Measurements from ENCODE around the gene PRKCH.

The PRKCH gene

GRCh38 chr14:61553730-61554641 is 232.6 kb downstream of the PRKCH start:
- DNase-seq (ENCODE audit: low read depth) = peak; percentile 98

DNA sequence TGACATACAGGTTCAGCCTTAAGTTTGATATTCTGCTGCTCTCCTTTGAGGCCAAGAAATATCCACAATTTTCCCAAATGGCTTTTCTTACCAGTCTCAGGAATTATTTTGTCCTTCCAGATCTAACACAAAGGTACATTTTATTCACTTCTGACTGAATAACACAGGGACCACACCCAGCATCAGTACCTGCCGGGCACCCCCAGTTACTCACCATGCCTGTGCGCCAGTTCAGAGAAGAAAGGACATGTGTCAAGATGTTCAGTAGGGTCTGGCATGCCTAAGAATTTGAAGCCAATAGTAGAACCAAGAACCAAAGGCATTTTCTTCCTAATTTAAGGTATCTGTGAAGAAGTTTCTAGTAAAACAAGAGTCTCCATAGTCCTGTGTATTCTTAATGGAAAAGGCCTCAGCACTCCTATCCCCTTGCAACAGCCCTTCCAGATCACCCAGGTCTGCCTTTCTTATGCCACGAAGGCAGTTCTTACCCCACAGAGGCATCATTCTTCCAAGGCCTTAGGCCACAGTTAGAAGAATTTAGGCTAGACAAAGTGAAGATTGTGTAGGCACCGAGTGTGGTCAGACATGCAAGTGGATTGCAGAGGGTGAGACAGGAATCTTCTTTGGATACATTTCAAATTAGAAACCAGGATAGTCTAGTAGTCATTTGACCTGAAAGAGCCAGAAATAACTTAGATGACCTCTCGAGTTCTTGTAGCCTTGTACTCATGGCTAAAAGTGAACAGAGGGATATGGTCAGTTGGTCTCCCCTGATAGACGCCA is 233.9 kb downstream of the PRKCH start:
- DNase-seq (ENCODE audit: low read depth) = peak; percentile 95

DNA sequence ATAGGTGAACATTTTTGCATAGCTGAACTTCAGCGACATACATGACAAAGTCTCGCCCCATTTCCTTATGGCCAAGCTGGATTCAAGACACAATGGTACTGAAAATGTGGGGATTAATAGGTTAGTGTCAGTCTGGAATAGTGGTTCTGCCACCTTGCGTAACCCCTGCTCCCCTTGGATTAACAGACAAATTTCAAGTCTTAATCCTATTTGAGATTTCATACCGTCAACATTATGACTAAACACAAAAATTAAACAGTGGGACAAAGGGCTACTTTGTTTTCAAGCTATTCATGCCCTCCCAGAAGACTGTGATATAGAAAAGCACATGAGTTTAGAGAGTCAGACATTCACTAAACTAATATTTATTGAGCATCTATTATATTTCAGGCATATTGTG is 235.1 kb downstream of the PRKCH start:
- DNase-seq (ENCODE audit: low read depth) = peak; percentile 10

GRCh38 chr14:61557262-61557661 is 235.9 kb downstream of the PRKCH start:
- no peak for DNase-seq (ENCODE audit: low read depth)

DNA sequence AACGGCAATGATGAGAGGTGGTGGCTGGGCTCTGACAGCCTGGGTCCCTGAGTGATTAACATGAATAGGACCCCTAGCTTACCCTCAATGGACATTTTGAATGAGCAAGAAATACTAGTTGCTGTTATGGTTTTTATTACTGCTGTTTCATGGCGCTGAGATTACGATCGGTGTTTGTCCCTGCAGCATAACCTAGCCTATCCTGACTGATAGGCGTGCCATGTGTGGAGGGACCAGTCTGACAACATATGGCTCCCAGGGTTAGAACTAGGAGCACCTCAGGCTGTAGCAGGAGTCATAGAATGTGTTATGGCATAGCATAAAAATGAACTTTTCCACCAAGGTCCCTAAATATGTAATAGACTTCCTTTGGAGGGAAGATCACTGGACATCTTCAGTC is 236.5 kb downstream of the PRKCH start:
- no peak for DNase-seq (ENCODE audit: low read depth)

DNA sequence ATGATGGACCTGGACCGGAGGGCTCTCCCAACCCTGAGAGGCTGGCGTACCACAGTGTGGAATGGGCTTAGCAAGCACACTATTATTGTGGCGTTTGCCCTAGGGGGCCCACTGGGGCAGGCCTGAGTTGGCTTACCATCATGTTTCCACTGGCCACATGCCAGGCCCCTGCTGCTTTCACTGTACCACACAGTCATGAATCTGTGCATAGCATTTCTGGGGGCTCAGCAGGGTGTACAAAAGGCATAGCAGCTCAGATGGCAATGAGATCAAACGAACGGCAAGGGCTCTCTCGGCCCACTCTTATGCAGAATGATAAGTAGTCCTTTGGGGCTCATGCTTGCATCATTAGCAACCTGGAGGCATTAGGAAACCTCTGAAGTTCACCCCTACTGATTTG is 236.9 kb downstream of the PRKCH start:
- no peak for DNase-seq (ENCODE audit: low read depth)

DNA sequence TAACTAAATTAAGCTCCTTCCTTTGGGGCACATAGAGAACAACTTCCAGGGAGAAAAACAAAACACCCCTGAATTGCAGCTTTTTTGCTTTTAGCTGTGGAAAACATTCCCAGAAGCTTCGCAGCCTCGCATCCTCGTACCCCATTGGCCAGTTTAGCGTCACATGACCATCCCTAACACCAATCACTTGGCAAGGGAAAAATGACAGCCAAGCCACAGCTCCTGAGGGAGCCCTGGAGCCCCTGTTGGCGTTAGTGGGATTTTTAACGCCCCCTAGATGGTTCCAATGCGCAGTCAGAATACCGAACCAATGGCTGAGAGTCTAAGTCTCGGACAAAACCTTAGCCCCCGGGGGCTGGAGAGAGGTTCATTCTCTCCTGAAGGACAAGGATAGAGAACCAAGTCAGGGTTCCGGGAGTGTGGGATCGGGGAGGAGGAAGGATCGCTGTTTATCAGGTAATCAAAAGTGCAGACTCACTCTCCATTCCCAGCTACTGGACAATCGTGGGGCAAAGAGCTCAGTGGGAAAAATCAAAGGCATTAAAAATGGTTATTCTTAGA is 238.3 kb downstream of the PRKCH start:
- no peak for DNase-seq (ENCODE audit: low read depth)

DNA sequence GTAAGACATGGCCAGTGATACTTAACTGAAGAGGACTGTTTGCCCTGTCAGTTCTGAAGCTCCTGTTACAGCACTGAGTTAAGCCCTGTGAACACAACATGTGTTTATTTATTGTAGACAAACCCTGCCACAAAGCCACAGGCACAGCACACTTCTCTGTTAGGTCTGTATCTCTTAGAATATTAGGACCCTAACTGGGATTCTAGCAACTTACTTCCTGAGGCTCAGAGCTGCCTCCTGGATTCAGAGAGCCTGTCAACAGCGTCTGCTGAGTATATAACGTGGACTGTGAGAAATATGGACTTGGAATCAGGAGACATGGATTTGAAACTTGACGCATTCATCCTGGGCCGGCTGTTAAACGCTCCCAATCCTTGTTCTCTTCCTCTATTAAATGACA is 238.9 kb downstream of the PRKCH start:
- peak; percentile 63 for DNase-seq (ENCODE audit: low read depth)

- peak; percentile 94 for DNase-seq (ENCODE audit: low read depth)
Observed at GRCh38 chr14:61561104-61561503, 239.7 kb downstream of the PRKCH start.

DNA sequence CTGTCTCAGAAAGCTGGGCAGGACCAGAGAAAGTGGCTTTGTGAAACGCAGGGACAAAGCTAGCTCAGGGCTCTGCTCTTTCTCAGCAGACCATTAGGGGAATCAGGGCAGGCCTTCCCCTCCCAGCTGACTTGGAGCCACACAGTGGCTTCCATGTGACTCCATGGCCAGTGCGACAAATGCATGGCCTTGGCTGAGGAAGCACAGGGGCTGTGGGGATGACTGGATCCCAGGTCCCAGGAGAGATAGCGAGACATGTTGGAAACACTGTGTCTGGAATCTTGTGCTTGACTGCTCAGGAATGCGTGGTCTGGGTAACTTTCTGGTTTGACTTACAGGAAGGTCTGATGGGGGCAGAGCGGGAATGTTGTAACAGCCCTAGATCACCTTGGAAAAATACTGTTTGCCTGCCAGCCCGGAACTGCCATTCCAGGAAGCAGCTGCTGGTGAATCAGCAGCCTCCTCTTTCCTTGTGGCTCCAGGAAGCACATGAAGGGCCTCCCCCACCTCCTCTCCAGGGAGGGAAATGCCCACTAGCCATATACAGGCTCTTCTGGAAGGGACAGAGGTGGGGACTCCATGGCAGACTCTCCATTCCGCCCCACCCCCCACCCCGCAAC is 240.4 kb downstream of the PRKCH start:
- peak; percentile 100 for DNase-seq (ENCODE audit: low read depth)

DNA sequence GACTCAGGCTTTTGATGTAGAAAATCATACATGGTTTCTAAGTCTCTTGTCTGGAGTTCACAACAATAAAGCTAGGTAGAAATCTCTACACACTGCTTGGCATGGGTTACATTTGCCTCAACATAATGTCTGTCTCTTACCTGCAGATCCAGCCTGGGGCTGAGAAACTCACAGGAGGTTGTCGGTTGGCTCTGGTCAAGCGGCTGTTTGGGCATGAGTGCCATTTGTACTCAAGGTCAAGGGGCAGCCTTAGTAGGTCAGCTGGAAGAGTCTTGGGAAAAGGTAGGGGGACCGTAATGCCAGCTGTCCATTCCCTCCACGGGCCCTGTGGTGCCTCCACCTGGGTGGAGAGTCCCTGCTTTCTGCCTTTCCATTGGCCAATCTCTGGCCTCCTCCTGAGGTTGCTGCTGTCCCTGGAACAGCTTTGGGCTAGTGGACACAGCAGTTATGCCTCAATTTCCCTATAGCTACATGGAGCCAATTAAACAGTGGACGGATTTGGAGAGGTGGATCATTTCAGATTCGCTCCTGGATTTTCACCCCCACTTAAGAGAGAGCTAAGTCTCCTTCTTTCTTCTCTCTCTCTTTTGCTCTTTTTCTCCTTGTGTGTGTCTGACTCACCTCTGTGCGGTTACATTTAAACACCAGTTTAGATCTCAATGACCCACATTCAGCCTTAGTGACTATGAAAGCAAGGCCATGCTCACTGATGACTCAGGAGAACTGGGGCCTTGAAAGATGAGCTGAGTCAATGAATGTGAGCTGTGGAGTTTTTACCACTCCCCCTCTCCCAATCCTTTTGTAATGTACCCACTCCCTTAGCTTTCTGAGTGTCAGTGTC is 241.2 kb downstream of the PRKCH start:
- DNase-seq (ENCODE audit: low read depth) = peak; percentile 100

- no peak for DNase-seq (ENCODE audit: low read depth)
Observed at GRCh38 chr14:61563162-61563511, 241.8 kb downstream of the PRKCH start.

DNA sequence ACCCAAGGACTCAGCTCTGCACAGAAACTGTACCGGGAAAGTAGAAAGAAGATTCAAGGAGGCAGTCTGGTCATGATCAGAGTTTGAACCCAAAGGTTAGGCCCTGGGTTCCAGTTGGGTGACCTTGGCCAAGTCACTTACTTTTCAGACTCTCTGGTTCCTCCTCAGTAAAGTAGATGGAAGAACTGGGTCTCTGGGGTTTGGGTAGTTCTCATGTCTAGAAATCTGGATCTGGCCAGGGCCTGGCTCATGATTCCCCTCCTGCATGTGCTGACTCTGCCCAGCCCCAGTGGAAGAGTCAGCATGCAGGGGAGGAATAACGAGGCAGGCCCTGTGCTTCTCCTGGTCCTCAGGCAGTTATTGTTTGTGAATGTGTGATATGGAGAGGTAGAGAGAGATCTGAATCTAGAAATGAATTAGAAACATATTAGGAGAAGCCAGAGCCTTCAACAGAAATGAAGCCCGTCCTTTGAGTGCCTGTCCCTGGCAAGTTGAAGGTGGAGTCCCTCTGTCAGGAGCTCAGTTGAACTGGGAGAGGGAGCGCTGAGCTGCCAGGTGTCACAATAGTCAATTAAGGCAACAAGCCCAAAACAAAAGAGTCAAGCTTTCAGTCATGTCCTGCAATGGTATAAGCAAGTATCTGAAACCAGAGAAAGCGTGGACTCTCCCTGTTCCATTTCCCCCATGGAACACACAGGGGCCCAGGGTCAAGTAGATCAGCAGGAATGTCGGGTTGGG is 242.7 kb downstream of the PRKCH start:
- no peak for DNase-seq (ENCODE audit: low read depth)

DNA sequence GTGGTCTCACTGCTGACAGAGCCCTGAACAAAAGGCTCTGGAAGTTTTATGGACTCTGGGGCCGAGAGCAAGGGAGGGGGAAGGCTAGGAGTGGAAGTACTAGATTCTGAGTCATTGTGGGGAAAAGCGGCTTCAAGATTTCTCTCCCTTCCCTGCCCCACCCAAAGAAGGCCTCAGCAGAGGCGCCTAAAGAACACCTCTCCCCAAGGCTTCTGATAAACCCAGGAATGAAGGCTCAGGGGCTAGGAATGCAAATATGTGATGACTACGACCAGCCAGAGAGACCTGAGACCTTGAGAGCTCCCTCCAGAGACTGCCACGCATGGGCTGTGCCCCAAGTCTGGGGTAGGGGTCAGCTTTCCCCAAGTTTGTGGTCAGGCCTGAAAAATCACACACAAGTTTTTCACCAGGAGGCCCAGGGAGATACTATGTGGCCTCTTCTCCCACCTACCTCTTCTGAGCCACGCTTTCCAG is 243.3 kb downstream of the PRKCH start:
- DNase-seq (ENCODE audit: low read depth) = peak; percentile 98

DNA sequence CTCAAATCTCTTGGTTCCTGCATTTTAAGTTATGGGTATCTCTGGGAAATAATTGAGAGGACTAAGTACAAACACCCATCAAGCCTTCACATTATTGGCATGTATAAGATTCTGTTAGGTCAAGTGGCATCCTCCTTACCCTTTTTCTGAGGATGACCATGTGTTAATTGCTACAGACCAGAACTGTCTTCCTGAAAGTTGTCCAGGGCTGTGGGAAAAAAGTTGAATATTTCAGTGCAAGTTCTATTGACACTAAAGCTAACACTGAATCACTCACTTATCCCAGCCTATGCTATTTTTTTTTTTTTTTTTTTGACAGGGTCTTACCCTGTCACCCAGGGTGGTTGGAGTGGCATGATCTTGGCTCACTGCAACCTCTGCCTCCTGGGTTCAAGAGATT is 243.8 kb downstream of the PRKCH start:
- DNase-seq (ENCODE audit: low read depth) = peak; percentile 55

DNA sequence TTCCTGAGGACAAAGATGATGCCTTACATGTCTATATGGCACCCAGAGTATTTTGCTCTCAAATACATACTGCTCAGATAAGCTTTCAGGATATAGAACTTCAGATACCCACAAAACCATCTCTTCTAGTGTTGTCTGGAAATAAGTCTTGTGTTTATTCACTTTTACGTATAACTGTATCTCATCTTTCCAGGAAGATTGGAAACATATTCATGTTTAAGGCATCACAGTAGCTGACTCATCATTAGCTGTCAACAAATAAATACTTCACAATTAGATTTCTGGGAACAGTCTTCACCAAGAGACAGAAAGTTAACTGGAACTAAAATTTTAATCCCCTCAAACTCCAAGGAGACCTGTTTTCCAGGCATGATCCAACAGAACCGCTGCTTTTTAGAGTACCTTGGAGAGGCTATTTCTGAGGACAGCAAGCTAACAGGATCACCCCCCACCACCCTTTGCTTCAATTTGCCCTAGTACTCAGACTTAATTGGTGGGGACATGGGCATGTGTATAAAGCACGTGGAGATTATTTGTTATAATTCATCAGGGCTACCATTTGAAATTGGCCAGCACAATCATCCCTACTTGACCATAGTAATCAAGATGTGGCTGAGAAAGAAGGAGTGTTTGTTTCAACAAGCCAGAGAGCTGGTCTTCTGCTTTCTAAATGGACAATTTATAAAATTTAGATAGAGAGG is 244.6 kb downstream of the PRKCH start:
- peak; percentile 91 for DNase-seq (ENCODE audit: low read depth)

GRCh38 chr14:61566537-61567225 is 245.3 kb downstream of the PRKCH start:
- DNase-seq (ENCODE audit: low read depth) = peak; percentile 92

GRCh38 chr14:61567838-61568571 is 246.6 kb downstream of the PRKCH start:
- DNase-seq (ENCODE audit: low read depth) = no peak

DNA sequence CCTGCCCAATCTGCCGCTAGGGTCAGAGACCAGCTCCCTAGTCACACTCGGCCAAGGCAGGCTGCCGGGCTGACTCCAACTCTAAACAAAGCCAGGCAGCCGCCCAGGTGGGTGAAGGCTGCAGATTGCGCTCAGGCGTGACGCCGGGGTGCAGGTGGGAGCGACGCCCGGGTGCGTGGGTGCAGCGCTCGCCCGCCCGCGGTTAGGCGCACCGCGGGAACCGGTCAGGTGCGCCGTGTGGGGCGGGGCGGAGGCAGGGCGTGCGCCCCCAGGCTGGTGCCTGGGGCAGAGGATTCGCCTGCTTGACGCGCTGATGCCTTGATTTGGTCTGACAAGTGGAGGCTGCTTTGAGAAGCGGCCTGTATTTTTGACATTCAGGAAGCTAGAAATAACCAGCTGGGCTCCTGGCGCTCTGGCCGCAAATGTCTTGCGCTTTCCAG is 247.2 kb downstream of the PRKCH start:
- peak; percentile 12 for DNase-seq (ENCODE audit: low read depth)
